Upper lobe of right lung (tissue), 1 donor: Measurements from ENCODE around the gene ATP2A1. TPM values are rescaled to one million over a fixed set of nuclear protein-coding genes. Genes with fewer than 3 reads are reported as not detected.

ENCODE experiments used
- ATAC-seq: fragments of 200-7000 bp; cut with Tn5 transposase; one replicate; pipeline ENCODE4 v1.9.1; 2020; ENCODE audit warnings: mild to moderate bottlenecking, moderate library complexity
- DNase-seq: peaks from one replicate; pipeline ENCODE4 v3.0.0-alpha.2; 2020
- H3K27ac ChIP-seq: fragments of 200-600 bp; one replicate; pipeline ENCODE4 v1.8.0; 2022
- H3K27me3 ChIP-seq: fragments of 200-600 bp; one replicate; pipeline ENCODE4 v1.8.0; 2022; ENCODE audit warnings: mild to moderate bottlenecking
- H3K36me3 ChIP-seq: fragments of 200-600 bp; one replicate; pipeline ENCODE4 v1.8.0; 2022
- H3K4me1 ChIP-seq: fragments of 200-600 bp; one replicate; pipeline ENCODE4 v1.8.0; 2022
- H3K4me3 ChIP-seq: fragments of 200-600 bp; one replicate; pipeline ENCODE4 v1.8.0; 2022; ENCODE audit warnings: mild to moderate bottlenecking
- H3K9me3 ChIP-seq: fragments of 200-600 bp; one replicate; pipeline ENCODE4 v1.8.0; 2022
- intact Hi-C: fragments of 100-400 bp; cut with DNase I; formaldehyde crosslinking; loops from one replicate; pipeline ENCODE4 v1.11.0; 2022
- total RNA-seq: library from RNA; stranded (reverse); fragmentation: NEBNext Ultra II Directional; extraction: Animal tissue kit (Norgen Biotek cat#: 25700); gene quantifications from one replicate; pipeline ENCODE4 v1.2.1, GENCODE V29; 2021
- TF ChIP-seq, protein P1 (sequence below): fragments of 200-600 bp; IDR thresholded peaks from one replicate; pipeline ENCODE4 v1.8.0; 2022; ENCODE audit warnings: antibody characterized with exemption
- donor health status: DM: no; HTN: yes; CAD: no; lungs with severe emphysema.

Gene ATP2A1
- total RNA-seq, 1 donor from 2014 or later, result 0.46 TPM

GRCh38 chr16:28835864-28836760 is 42.2 kb upstream of the ATP2A1 start:
- DNase-seq, result no peak
- no peak overlapping the region for H3K27ac ChIP-seq
- no peak for ATAC-seq
- H3K4me3 ChIP-seq, result no peak overlapping the region
- H3K36me3 ChIP-seq, result peaks cover 75% of the 10 kb centered on the region
- no peaks in the 10 kb centered on the region for H3K27me3 ChIP-seq
- intact Hi-C loops, result no loop called here
- TF ChIP-seq, protein P1, sequence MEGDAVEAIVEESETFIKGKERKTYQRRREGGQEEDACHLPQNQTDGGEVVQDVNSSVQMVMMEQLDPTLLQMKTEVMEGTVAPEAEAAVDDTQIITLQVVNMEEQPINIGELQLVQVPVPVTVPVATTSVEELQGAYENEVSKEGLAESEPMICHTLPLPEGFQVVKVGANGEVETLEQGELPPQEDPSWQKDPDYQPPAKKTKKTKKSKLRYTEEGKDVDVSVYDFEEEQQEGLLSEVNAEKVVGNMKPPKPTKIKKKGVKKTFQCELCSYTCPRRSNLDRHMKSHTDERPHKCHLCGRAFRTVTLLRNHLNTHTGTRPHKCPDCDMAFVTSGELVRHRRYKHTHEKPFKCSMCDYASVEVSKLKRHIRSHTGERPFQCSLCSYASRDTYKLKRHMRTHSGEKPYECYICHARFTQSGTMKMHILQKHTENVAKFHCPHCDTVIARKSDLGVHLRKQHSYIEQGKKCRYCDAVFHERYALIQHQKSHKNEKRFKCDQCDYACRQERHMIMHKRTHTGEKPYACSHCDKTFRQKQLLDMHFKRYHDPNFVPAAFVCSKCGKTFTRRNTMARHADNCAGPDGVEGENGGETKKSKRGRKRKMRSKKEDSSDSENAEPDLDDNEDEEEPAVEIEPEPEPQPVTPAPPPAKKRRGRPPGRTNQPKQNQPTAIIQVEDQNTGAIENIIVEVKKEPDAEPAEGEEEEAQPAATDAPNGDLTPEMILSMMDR, result no peak
- no peaks in the 10 kb centered on the region for H3K4me1 ChIP-seq
- H3K9me3 ChIP-seq, result no peaks in the 10 kb centered on the region

- Histone ChIP-seq H3K27ac (no peak overlapping the region), H3K4me3 (no peak overlapping the region), H3K36me3 (peaks cover 74% of the 10 kb centered on the region), H3K9me3 (no peaks in the 10 kb centered on the region), H3K27me3 (no peaks in the 10 kb centered on the region), H3K4me1 (no peaks in the 10 kb centered on the region)
- no peak for ATAC-seq
- no peak for DNase-seq
- TF ChIP-seq, protein P1, result no peak
- intact Hi-C loops, result no loop called here
Measured at GRCh38 chr16:28836761-28837064, 41.6 kb upstream of the ATP2A1 start.

- TF ChIP-seq, protein P1, result no peak
- DNase-seq, result no peak
- H3K27ac ChIP-seq, result no peak overlapping the region
- no peak for ATAC-seq
- no peak overlapping the region for H3K4me3 ChIP-seq
- H3K36me3 ChIP-seq, result peaks cover 74% of the 10 kb centered on the region
- H3K4me1 ChIP-seq, result no peaks in the 10 kb centered on the region
- no peaks in the 10 kb centered on the region for H3K9me3 ChIP-seq
- intact Hi-C loops, result no loop called here
- H3K27me3 ChIP-seq, result no peaks in the 10 kb centered on the region
Measured at GRCh38 chr16:28837672-28838557, 40.4 kb upstream of the ATP2A1 start.

DNA sequence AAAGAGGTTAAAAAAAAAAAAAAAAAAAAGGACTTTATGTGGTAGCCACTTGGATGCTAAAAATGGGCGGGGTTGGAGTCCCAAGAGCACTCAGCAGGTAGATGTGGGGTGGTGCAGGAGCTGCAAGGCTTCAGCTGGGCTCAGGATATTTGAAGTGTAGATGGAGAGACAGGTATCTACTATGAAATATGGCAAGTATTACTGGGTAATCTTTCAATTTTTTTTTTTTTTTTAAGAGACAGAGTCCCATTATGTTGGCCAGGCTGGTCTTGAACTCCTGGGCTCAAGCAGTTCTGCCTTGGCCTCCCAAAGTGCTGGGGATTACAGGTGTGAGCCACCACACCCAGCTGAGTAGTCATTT is 39.8 kb upstream of the ATP2A1 start:
- ATAC-seq, result no peak
- TF ChIP-seq, protein P1, result no peak

DNA sequence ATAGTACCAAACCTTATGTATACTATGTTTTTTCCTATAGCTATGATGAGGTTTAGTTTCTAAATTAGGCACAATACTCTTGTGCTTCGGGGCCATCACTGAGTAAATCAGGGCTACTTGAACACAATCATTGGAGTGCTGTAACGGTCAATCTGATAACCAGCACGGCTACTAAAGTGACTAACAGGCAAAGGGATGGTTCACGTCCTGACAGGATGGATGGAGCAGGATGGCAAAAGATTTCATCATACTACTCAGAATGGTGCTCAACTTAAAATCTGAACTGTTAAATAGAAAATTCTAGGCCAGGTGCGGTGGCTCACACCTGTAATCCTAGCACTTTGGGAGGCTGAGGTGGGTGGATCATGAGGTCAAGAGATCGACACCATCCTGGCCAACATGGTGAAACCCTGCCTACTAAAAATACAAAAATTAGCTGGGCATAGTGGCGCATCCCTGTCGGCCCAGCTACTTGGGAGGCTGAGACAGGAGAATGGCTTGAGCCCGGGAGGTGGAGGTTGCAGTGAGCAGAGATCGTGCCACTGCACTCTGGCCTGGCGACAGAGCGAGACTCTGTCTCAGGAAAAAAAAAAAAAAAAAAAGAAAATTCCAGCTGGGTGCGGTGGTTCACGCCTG is 39.2 kb upstream of the ATP2A1 start:
- H3K4me1 ChIP-seq, result no peaks in the 10 kb centered on the region
- DNase-seq (no peak), ATAC-seq (no peak)
- H3K27ac ChIP-seq, result no peak overlapping the region
- peaks cover 74% of the 10 kb centered on the region for H3K36me3 ChIP-seq
- H3K4me3 ChIP-seq, result no peak overlapping the region
- no peaks in the 10 kb centered on the region for H3K9me3 ChIP-seq
- H3K27me3 ChIP-seq, result no peaks in the 10 kb centered on the region
- intact Hi-C loops, result no loop called here
- TF ChIP-seq, protein P1, result no peak

More for the DNA sequence above, 39.8 kb upstream of the ATP2A1 start:
- H3K4me1 ChIP-seq, result no peaks in the 10 kb centered on the region
- no peak overlapping the region for H3K4me3 ChIP-seq
- H3K36me3 ChIP-seq, result peaks cover 74% of the 10 kb centered on the region
- H3K27ac ChIP-seq, result no peak overlapping the region
- no peaks in the 10 kb centered on the region for H3K9me3 ChIP-seq
- no peaks in the 10 kb centered on the region for H3K27me3 ChIP-seq
- intact Hi-C loops, result no loop called here
- no peak for DNase-seq
